Measurements from ENCODE around the gene RPS6KA5.

DNA sequence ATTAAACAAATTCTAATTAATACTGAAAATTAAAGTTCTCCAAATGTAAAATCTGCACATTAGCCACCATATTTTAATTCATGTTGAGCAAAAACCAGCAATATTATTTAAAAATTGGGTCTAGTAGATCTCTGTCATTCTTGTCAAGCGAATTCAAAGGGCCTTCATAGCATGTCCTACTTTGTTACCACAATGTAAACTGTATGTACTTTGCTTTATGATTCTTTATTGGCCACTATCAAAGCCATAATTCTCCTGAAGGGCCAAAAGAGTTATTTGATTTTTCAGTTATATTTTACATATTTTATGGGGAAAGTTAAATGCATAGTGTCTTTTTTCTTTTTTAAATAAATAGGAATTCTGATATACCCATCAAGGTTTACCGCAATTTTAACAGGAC lies 117.9 kb downstream of the RPS6KA5 start:
- TF ChIP-seq, protein P1, sequence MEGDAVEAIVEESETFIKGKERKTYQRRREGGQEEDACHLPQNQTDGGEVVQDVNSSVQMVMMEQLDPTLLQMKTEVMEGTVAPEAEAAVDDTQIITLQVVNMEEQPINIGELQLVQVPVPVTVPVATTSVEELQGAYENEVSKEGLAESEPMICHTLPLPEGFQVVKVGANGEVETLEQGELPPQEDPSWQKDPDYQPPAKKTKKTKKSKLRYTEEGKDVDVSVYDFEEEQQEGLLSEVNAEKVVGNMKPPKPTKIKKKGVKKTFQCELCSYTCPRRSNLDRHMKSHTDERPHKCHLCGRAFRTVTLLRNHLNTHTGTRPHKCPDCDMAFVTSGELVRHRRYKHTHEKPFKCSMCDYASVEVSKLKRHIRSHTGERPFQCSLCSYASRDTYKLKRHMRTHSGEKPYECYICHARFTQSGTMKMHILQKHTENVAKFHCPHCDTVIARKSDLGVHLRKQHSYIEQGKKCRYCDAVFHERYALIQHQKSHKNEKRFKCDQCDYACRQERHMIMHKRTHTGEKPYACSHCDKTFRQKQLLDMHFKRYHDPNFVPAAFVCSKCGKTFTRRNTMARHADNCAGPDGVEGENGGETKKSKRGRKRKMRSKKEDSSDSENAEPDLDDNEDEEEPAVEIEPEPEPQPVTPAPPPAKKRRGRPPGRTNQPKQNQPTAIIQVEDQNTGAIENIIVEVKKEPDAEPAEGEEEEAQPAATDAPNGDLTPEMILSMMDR (IDR thresholded peaks at IDR 0.05): no peak
- no peak for TF ChIP-seq POLR2AphosphoS5 (IDR thresholded peaks at IDR 0.05)

All from breast epithelium (tissue), 3 donors.